Loucy (cell line): ENCODE measurements around the gene FAM234A.

ENCODE experiments used
- H2AFZ ChIP-seq: fragments of 200-600 bp; sonication (generic); 2 replicates; pipeline ENCODE4 v1.6.0; 2016; ENCODE audit warnings: antibody characterized with exemption, mild to moderate bottlenecking, low read length, moderate library complexity
- H3F3A ChIP-seq: fragments of 200-600 bp; 2 replicates; pipeline ENCODE4 v1.6.0; 2016; ENCODE audit warnings: antibody characterized with exemption, low read depth, mild to moderate bottlenecking
- H3K27me3 ChIP-seq: fragments of 200-600 bp; sonication (generic); 2 replicates; pipeline ENCODE4 v1.6.1; 2014; ENCODE audit warnings: low read length, mild to moderate bottlenecking; ENCODE audit not compliant: insufficient read depth, poor library complexity, severe bottlenecking
- H3K36me3 ChIP-seq: fragments of 200-600 bp; sonication (generic); 2 replicates; pipeline ENCODE4 v1.6.1; 2016; ENCODE audit warnings: low read length; ENCODE audit not compliant: insufficient read depth
- H3K4me1 ChIP-seq: fragments of 200-600 bp; sonication (generic); 2 replicates; pipeline ENCODE4 v1.5.1; 2014; ENCODE audit warnings: low read length, mild to moderate bottlenecking; ENCODE audit not compliant: insufficient read depth, poor library complexity, severe bottlenecking
- H3K4me2 ChIP-seq: fragments of 200-600 bp; sonication (generic); 2 replicates; pipeline ENCODE4 v1.6.0; 2014; ENCODE audit warnings: antibody characterized with exemption, low read length, low read depth, mild to moderate bottlenecking; ENCODE audit not compliant: poor library complexity, severe bottlenecking
- H3K4me3 ChIP-seq: fragments of 200-600 bp; sonication (generic); 2 replicates; pipeline ENCODE4 v1.5.1; 2014; ENCODE audit warnings: low read length, mild to moderate bottlenecking, mixed read lengths; ENCODE audit not compliant: poor library complexity, severe bottlenecking
- H3K79me2 ChIP-seq: fragments of 200-600 bp; sonication (generic); 2 replicates; pipeline ENCODE4 v1.6.1; 2014; ENCODE audit warnings: low read length; ENCODE audit not compliant: insufficient read depth
- H3K9ac ChIP-seq: fragments of 200-600 bp; sonication (generic); 2 replicates; pipeline ENCODE4 v1.6.0; 2014; ENCODE audit warnings: mild to moderate bottlenecking, low read depth, low read length, moderate library complexity; ENCODE audit not compliant: poor library complexity, severe bottlenecking
- H3K9me2 ChIP-seq: fragments of 200-600 bp; sonication (generic); replicated peaks from 2 replicates; pipeline ENCODE4 v1.6.1; 2016; ENCODE audit warnings: low read depth, low read length, mixed read lengths
- H3K9me3 ChIP-seq: fragments of 200-600 bp; sonication (generic); 2 replicates; pipeline ENCODE4 v1.6.1; 2014; ENCODE audit warnings: mild to moderate bottlenecking, antibody characterized with exemption, low read length, low read depth; ENCODE audit not compliant: insufficient read depth
- H4K20me1 ChIP-seq: fragments of 200-600 bp; sonication (generic); 2 replicates; pipeline ENCODE4 v1.6.0; 2014; ENCODE audit warnings: antibody characterized with exemption, low read length, mild to moderate bottlenecking; ENCODE audit not compliant: insufficient read depth, poor library complexity, severe bottlenecking
- CTCF ChIP-seq: fragments of 200-600 bp; sonication (generic); conservative IDR thresholded peaks from 2 replicates; pipeline ENCODE4 v1.5.1; 2014; ENCODE audit warnings: mild to moderate bottlenecking, antibody characterized with exemption, low read length
- EZH2phosphoT487 ChIP-seq: fragments of 200-600 bp; IDR thresholded peaks from 2 replicates; pipeline ENCODE4 v1.6.1; 2018; ENCODE audit warnings: antibody characterized with exemption, mild to moderate bottlenecking, moderate library complexity, borderline replicate concordance

FAM234A gene

GRCh38 chr16:261031-261691 lies 26.5 kb downstream of the FAM234A start:
- Histone ChIP-seq H3K9me2 (no peaks in the 10 kb centered on the region), H3K36me3 (no peaks in the 10 kb centered on the region), H4K20me1 (no peaks in the 10 kb centered on the region), H3K4me3 (no peak overlapping the region), H3F3A (no peaks in the 10 kb centered on the region), H3K9me3 (no peaks in the 10 kb centered on the region), H3K4me2 (no peak overlapping the region), H3K9ac (no peak overlapping the region), H3K79me2 (no peaks in the 10 kb centered on the region), H3K27me3 (no peaks in the 10 kb centered on the region), H2AFZ (no peak overlapping the region), H3K4me1 (peaks cover 4% of the 10 kb centered on the region)
- TF ChIP-seq CTCF (no peak), EZH2phosphoT487 (no peak)

- Histone ChIP-seq H3K79me2 (no peaks in the 10 kb centered on the region), H3K4me2 (no peak overlapping the region), H3K9me2 (no peaks in the 10 kb centered on the region), H3K4me3 (no peak overlapping the region), H3F3A (no peaks in the 10 kb centered on the region), H3K27me3 (no peaks in the 10 kb centered on the region), H3K36me3 (no peaks in the 10 kb centered on the region), H3K9me3 (no peaks in the 10 kb centered on the region), H4K20me1 (no peaks in the 10 kb centered on the region), H3K9ac (no peak overlapping the region), H3K4me1 (peaks cover 4% of the 10 kb centered on the region), H2AFZ (no peak overlapping the region)
- no peak for TF ChIP-seq EZH2phosphoT487
- TF ChIP-seq CTCF, result no peak
Observed at GRCh38 chr16:262121-262745, 27.6 kb downstream of the FAM234A start.

GRCh38 chr16:263182-263774 lies 28.7 kb downstream of the FAM234A start:
- H4K20me1 ChIP-seq, result no peaks in the 10 kb centered on the region
- H3F3A ChIP-seq, result no peaks in the 10 kb centered on the region
- H3K4me3 ChIP-seq, result no peak overlapping the region
- H3K9ac ChIP-seq, result no peak overlapping the region
- no peaks in the 10 kb centered on the region for H3K79me2 ChIP-seq
- peaks cover 4% of the 10 kb centered on the region for H3K4me1 ChIP-seq
- TF ChIP-seq EZH2phosphoT487 (no peak), CTCF (no peak)
- H3K36me3 ChIP-seq, result no peaks in the 10 kb centered on the region
- H3K27me3 ChIP-seq, result no peaks in the 10 kb centered on the region
- H3K4me2 ChIP-seq, result no peak overlapping the region
- H3K9me2 ChIP-seq, result no peaks in the 10 kb centered on the region
- no peaks in the 10 kb centered on the region for H3K9me3 ChIP-seq
- no peak overlapping the region for H2AFZ ChIP-seq
